Type B pancreatic cell (in vitro differentiated cells): ENCODE data around the gene KRTAP16-1. TPM values are rescaled to one million over a fixed set of nuclear protein-coding genes. Genes with fewer than 3 reads are reported as not detected.
"Not testable (repeated sequence)": the region's sequence is repeated elsewhere in the genome, so short reads cannot be mapped to it uniquely, and the experiment has no call there.

ENCODE experiments used
- DNase-seq: peaks from one replicate; pipeline ENCODE4 v3.0.0; 2021; ENCODE audit warnings: mixed read lengths; ENCODE audit not compliant: unreplicated experiment; ENCODE audit errors: extremely low spot score
- H3K27ac Mint-ChIP-seq: 2 replicates; pipeline ENCODE4 v1.8.0; 2021; ENCODE audit warnings: mild to moderate bottlenecking, mixed read lengths
- H3K27me3 Mint-ChIP-seq: 2 replicates; pipeline ENCODE4 v1.8.0; 2021; ENCODE audit warnings: mixed read lengths
- H3K36me3 Mint-ChIP-seq: 2 replicates; pipeline ENCODE4 v1.8.0; 2021; ENCODE audit warnings: mixed read lengths
- H3K4me1 Mint-ChIP-seq: one replicate; pipeline ENCODE4 v1.8.0; 2021; ENCODE audit warnings: mixed read lengths; ENCODE audit not compliant: unreplicated experiment
- H3K4me3 Mint-ChIP-seq: 2 replicates; pipeline ENCODE4 v1.8.0; 2021; ENCODE audit warnings: mild to moderate bottlenecking, mixed read lengths
- H3K9me3 Mint-ChIP-seq: 2 replicates; pipeline ENCODE4 v1.8.0; 2021; ENCODE audit warnings: mixed read lengths
- CTCF ChIP-seq: fragments of 200-600 bp; sonication (generic); conservative IDR thresholded peaks from 2 replicates; pipeline ENCODE4 v1.5.0; 2021; ENCODE audit warnings: antibody characterized with exemption, mild to moderate bottlenecking
- long read RNA-seq: library from polyadenylated mRNA; unstranded; transcript quantifications from one replicate; pipeline ENCODE4 v2.0.0, GENCODE V29; 2020
- total RNA-seq: library from RNA; stranded (reverse); gene quantifications from 2 replicates; pipeline ENCODE4 v1.2.1, GENCODE V29; 2021; ENCODE audit warnings: low replicate concordance

The KRTAP16-1 gene
- not detected in 2 replicates for total RNA-seq
- long read RNA-seq = 0 reads

DNA sequence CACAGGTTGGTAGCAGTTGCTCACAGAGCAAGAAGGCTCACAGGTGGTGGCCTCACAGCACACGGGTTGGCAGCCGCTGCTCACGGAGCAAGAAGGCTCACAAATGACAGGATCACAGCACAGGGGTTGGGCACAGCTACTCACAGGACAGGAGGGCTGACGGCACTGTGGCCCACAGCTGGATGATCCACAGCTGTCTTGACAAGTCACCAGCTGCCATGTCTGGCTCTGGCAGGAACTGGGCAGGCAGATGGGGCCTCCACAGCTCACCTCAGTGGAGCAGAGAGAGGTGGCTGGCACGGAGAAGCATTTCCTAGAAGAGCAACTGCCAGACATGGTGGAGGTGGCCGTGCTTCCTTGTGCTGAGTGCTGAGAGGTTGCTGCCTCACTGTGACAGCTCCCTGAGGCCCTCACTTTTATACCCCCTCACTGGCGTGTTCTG, at the start of gene KRTAP16-1:
Gene KRTAP16-1, minus strand, starts transcription at position 392 of the 442 bp plus-strand sequence. Its CDS starts 56 bp downstream, at position 336.
- DNase-seq = no peak
- no peak within 1 kb of the TSS for H3K4me3 Mint-ChIP-seq
- no peaks in the 10 kb centered on the region for H3K4me1 Mint-ChIP-seq
- no peak within 1 kb of the TSS for H3K27ac Mint-ChIP-seq
- H3K36me3 Mint-ChIP-seq = no peaks in the 10 kb centered on the region
- H3K9me3 Mint-ChIP-seq = peaks cover 6% of the 10 kb centered on the region
- TF ChIP-seq CTCF = no peak
- H3K27me3 Mint-ChIP-seq = peaks cover 4% of the 10 kb centered on the region

- no peak overlapping the region for H3K4me3 Mint-ChIP-seq
- no peaks in the 10 kb centered on the region for H3K4me1 Mint-ChIP-seq
- H3K27me3 Mint-ChIP-seq = peaks cover 4% of the 10 kb centered on the region
- no peak for DNase-seq
- TF ChIP-seq CTCF = no peak
- H3K36me3 Mint-ChIP-seq = no peaks in the 10 kb centered on the region
- H3K27ac Mint-ChIP-seq = no peak overlapping the region
- peaks cover 5% of the 10 kb centered on the region for H3K9me3 Mint-ChIP-seq
Observed at GRCh38 chr17:41354536-41354935, 45.4 kb upstream of the KRTAP16-1 start.

- Mint-ChIP-seq H3K36me3 (no peaks in the 10 kb centered on the region), H3K9me3 (peaks cover 5% of the 10 kb centered on the region), H3K4me3 (no peak overlapping the region), H3K4me1 (peaks cover 2% of the 10 kb centered on the region), H3K27ac (no peak overlapping the region), H3K27me3 (peaks cover 4% of the 10 kb centered on the region)
- TF ChIP-seq CTCF = no peak
- no peak for DNase-seq
Observed at GRCh38 chr17:41352597-41353366, 43.7 kb upstream of the KRTAP16-1 start.

GRCh38 chr17:41351177-41351576, 42.1 kb upstream of the KRTAP16-1 start:
- H3K36me3 Mint-ChIP-seq = no peaks in the 10 kb centered on the region
- peaks cover 3% of the 10 kb centered on the region for H3K4me1 Mint-ChIP-seq
- no peak overlapping the region for H3K27ac Mint-ChIP-seq
- H3K27me3 Mint-ChIP-seq = peaks cover 4% of the 10 kb centered on the region
- no peak for DNase-seq
- TF ChIP-seq CTCF = no peak
- H3K9me3 Mint-ChIP-seq = peaks cover 5% of the 10 kb centered on the region
- H3K4me3 Mint-ChIP-seq = no peak overlapping the region

DNA sequence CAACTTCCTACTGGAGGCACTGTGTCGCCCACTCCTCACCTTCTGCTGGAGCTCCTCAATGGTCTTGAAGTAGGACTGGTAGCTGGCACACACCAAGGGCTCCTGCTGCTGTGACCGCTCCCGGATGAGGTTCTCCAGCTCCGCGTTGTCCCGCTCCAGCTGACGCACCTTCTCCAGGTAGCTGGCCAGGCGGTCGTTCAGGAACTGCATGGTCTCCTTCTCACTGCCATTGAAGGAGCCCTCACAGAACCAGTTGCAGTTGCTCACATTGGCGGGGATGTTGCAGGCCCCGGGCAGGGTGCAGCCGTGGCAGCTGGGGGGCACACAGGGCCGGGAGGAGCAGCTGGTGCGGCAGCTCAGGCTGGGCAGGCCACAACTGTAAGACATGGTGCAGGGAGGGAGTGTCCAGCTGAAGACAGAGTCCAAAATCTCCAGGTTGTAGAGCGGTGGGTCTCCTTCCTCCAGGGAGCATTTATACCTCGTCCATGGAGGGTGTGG, 41.3 kb upstream of the KRTAP16-1 start, which contains the start of gene KRT33A:
Gene KRT33A, minus strand, starts transcription at position 448 of the 498 bp plus-strand sequence. Its CDS starts 61 bp downstream, at position 387.
- not testable (repeated sequence) for H3K27me3 Mint-ChIP-seq, H3K4me3 Mint-ChIP-seq, H3K27ac Mint-ChIP-seq, H3K36me3 Mint-ChIP-seq, DNase-seq, H3K9me3 Mint-ChIP-seq, H3K4me1 Mint-ChIP-seq
